Fibroblast of skin of right biceps (primary cell): ENCODE results near the gene VAMP1.
A peak's percentile ranks its signal among the peaks of the same experiment; 100 is the strongest.
"Not testable (repeated sequence)": the region's sequence is repeated elsewhere in the genome, so short reads cannot be mapped to it uniquely, and the experiment has no call there.

ENCODE experiments used
- DNase-seq: peaks from one replicate; pipeline ENCODE4 v3.0.0-alpha.2; 2013

VAMP1 gene

DNA sequence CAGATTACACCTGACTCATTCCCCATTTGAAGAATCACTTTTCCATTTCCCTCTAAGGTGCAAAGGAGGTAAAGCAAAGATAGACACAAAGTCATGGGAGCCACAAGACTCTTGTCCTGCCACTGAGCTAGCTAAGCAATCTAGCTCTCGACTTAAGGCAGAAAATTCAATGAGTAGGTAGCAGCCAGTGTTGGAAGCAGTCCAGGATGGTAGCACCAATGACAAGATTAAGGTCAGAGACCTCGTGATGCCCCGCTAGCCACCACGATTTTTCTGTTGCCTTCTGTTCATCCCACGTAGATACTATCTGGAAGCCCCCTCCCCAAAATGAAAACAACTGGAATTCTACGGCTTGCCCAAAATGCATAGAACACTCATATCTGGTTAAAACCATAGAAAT, 1.4 kb downstream of the VAMP1 start:
- DNase-seq = no peak

- DNase-seq = no peak
These were observed 2.2 kb downstream of the VAMP1 start for GRCh38 chr12:6468283-6468575.

DNA sequence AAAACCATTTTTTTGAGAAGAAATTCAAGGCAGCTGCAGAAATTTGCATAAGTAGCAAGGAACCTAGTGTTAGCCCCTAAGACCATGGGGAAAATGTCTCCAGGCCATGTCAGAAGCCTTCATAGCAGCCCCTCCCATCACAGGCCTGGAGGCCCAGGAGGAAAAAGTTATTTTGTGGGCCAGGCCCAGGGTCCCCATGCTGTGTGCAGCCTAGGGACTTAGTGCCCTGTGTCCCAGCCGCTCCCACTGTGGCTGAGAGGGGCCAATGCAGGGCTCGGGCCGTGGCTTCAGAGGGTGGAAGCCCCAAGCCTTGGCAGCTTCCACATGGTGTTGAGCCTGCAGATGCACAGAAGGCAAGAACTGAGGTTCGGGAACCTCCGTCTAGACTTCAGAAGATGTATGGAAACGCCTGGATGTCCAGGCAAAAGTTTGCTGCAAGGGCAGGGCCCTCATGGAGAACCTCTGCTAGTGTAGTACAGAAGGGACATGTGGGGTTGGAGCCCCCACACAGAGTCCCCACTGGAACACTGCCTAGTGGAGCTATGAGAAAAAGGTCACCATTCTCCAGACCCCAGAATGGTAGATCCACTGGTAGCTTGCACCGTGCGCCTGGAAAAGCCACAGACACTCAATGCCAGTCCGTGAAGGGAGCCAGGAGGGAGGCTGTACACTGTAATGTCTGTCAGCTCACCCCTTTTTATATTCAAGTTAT, 2.8 kb downstream of the VAMP1 start:
- DNase-seq = not testable (repeated sequence)

- DNase-seq = not testable (repeated sequence)
These were observed 3.7 kb downstream of the VAMP1 start for GRCh38 chr12:6466751-6467150.

DNA sequence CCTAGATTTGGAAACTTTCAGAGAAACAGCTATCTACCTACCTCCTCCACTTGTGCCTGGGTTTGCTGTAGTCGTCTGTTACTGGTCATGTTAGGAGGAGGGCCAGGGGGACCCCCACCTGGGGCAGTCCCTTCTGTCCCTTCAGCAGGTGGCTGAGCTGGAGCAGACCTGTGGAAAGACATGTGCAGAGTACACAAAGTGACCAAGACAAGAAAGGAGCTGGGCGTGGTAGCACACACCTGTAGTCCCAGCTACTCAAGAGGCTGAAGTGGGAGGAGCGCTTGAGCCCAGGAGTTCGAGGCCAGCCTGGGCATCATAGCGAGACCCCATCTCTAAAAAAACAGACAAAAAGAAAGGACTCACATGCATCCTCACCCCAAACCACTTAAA, 4.3 kb downstream of the VAMP1 start:
- no peak for DNase-seq

GRCh38 chr12:6465467-6466183, 4.9 kb downstream of the VAMP1 start:
- DNase-seq = peak; percentile 65

GRCh38 chr12:6464531-6464930, 5.9 kb downstream of the VAMP1 start:
- DNase-seq = no peak

GRCh38 chr12:6463858-6464257, 6.6 kb downstream of the VAMP1 start:
- DNase-seq = no peak

GRCh38 chr12:6463216-6463615, 7.3 kb downstream of the VAMP1 start:
- no peak for DNase-seq

- no peak for DNase-seq
These were observed 8.1 kb downstream of the VAMP1 start for GRCh38 chr12:6462234-6462995.

DNA sequence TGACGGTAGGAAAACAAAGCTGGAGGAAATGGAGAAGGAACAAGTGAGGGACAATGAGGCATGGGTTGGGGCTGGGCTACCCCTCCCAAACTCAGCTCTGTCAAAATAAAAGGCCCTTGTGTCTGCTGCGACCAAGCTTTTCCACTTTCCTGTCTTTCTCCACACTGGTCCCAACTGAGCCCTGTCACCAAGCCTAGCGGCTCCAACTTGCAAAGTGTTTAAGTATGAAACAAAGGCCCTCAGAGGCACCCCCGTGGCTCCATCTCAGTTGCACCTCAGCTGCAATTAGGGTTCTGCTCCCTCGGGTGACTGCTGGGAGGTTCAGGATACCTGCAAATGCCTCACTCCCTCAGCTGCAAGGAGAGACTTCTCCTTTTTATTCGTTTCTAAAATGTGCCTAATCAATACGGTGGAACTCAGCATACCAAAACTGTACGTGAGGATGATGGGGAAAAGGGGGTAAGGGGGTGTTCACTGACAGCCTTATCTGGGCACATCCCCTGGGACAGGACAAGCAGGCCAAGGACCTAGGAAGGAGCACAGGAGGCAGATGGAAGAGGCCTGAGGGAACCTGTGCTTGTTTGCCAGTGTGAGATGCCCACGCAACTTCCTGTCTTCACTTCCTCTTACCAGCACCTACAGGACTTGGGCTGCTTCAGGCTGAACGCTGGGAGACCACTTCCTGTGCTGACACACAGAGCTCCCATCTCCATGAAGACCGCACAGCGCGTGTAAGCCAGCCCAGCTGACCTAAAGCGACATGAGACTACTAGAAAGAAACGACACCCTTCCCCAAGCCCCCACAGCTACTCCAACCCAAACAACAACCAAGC, 8.9 kb downstream of the VAMP1 start:
- no peak for DNase-seq

- DNase-seq = no peak
These were observed 9.6 kb downstream of the VAMP1 start for GRCh38 chr12:6460751-6461371.

DNA sequence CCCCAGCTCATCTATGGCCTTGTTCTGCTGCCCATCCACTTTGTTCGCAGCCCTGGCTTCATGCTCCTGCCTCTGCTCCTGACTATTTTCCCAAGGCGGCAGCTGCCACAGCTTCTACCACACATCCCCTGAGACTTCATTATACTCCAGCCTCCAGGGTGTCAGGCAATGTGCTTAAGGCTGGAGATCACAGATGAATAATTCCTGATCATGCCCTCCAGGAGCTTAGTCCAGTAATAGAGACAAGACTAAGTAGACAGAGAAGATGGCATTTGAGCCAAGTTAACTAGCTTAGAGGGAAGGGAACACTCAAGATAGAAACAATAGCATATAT, 11.5 kb downstream of the VAMP1 start:
- no peak for DNase-seq

DNA sequence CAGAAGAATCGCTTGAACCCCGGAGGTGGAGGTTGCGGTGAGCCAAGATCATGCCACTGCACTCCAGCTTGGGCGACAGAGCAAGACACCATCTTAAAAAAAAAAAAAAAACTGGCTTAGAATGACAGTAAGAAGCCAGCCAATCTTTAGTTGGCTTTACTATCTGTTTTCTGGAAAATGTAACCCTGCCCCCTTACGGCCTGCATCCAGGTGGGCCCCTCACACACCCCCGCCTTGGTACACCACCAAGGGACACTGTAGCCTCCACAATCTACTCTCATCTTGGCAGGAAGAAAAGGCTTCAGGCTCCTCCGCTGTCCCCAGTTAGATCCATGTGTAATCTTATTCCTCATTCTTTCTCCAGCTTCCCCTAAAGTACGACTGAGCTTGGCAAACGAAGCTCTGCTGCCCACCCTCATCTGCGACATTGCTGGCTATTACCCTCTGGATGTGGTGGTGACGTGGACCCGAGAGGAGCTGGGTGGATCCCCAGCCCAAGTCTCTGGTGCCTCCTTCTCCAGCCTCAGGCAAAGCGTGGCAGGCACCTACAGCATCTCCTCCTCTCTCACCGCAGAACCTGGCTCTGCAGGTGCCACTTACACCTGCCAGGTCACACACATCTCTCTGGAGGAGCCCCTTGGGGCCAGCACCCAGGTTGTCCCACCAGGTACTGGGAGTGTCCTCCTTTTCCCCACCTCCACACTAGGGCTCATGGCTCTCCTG, 12.0 kb downstream of the VAMP1 start:
- no peak for DNase-seq

DNA sequence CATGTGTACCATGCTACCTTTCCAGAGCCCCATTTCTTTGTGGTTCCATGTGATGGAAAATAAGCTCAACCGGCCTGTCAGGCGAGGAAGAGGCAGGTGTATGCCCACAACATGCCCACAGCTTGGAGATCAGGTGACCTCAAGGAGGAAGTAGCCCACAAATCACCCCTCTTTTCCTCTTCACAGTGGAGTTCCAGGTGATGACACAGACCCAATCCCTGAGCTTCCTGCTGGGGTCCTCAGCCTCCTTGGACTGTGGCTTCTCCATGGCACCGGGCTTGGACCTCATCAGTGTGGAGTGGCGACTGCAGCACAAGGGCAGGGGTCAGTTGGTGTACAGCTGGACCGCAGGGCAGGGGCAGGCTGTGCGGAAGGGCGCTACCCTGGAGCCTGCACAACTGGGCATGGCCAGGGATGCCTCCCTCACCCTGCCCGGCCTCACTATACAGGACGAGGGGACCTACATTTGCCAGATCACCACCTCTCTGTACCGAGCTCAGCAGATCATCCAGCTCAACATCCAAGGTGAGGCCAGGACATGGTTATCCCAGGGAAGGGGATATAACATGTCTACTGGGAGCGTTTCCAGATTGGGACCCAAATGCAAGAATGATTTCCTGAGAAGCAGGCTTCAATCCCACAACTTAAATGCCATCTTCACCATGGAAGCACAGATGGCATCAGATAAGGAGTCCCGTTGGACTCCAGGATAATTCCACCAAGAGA, 13.1 kb downstream of the VAMP1 start:
- DNase-seq = no peak

- DNase-seq = no peak
These were observed 17.4 kb downstream of the VAMP1 start for GRCh38 chr12:6452944-6453630.

DNA sequence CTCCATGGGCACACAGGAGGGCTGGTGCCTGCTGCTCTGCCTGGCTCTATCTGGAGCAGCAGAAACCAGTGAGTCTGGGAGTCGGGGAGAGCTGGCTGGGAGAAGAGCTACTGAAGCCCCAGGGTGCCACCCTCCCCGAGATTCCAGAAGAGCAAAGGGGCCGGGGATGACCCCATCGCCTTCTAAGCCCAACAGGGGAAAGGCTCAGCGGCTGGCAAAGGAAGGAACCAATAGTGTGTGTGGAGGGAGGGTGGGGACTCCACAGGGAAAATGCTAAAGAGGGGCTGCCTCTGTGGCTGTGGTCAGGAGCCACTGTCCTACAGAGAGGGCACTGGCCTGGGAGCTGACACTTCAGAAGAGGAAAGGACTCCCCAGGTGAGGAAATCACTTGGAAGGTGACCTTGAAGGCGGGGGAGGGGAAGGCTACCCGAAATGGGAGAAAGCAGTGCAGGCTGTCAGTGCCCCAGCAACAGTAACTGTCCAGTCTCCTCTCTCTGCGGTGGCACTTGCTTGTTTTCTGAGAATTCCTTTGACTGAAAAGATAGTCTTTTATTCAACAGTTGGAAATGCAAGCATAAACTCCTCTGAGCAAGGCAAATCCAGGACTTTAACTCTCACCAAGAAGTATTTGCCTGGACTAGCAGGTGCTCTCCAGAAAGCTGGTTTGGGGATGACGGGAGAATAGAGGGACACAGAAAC, 18.1 kb downstream of the VAMP1 start:
- no peak for DNase-seq

DNA sequence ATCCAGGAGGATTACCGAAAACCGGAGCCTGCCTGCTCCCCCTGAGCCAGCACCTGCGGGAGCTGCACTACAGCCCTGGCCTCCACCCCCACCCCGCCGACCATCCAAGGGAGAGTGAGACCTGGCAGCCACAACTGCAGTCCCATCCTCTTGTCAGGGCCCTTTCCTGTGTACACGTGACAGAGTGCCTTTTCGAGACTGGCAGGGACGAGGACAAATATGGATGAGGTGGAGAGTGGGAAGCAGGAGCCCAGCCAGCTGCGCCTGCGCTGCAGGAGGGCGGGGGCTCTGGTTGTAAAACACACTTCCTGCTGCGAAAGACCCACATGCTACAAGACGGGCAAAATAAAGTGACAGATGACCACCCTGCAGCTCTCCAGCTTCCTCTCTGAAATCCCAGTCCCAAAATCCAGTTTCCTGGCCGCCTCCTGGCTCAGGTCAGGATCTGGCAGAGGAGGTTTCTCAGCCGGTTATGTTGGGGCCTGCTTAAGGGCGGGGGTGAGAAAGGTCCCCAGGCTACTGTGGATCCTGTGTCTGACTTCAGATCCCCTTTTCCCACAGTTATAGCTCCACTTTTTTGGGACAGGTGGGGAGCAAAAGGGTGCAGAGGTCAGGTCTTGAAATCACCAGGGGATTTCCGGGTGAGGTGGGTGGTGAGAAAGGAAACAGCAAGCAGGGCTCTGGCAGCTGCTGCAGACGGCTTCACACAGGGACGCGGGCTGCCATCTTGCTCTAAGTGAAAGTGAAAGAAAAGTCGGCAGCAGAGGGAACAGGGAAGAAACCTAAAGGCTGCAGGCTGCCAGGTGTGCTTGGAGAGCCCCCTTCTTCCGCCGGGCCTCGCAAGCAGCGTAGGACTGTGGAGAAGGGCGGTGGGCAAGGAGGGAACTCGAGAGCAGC, 18.9 kb downstream of the VAMP1 start, which contains the start of gene TAPBPL:
Gene TAPBPL, plus strand, starts transcription at position 695 of the 897 bp plus-strand sequence. CDS start 207 bp downstream, outside the sequence.
- peak; percentile 88 for DNase-seq

DNA sequence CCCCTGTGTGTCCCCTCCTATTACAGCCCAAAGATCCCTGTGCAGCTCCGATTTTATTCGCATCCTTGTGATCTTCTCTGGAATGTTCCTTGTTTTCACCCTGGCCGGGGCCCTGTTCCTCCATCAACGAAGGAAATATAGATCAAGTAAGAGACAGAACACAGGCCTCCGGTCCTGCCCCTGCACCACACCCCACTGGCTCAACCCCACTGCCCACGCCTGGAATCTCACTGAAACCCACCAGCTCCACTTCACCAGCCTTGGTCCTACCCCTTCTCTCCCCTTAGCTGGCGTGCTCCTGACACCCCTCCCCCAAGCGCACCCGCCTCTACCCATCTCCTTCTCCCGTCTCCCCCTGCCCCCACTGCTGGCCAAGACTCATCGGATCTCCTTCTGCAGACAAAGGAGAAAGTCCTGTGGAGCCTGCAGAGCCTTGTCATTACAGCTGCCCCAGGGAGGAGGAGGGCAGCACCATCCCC, 19.6 kb downstream of the VAMP1 start:
- DNase-seq = no peak
